ENCODE results near the gene ARMH1.
A peak's percentile ranks its signal among the peaks of the same experiment; 100 is the strongest.

Gene ARMH1

GRCh38 chr1:44672254-44672955 is 2.1 kb upstream of the ARMH1 start:
- no peak for DNase-seq

- no peak for DNase-seq
Observed at GRCh38 chr1:44672961-44673674, 1.4 kb upstream of the ARMH1 start.

GRCh38 chr1:44673675-44674112 is 820 bp upstream of the ARMH1 start:
- no peak for DNase-seq

- DNase-seq: no peak
Observed at GRCh38 chr1:44675186-44675585, 672 bp downstream of the ARMH1 start.

GRCh38 chr1:44676484-44677200 is 2.1 kb downstream of the ARMH1 start:
- DNase-seq: no peak

- peak; percentile 13 for DNase-seq
Observed at GRCh38 chr1:44677201-44677766, 2.8 kb downstream of the ARMH1 start.

- no peak for DNase-seq
Observed at GRCh38 chr1:44678120-44678519, 3.6 kb downstream of the ARMH1 start.

GRCh38 chr1:44678626-44679025 is 4.1 kb downstream of the ARMH1 start:
- no peak for DNase-seq

- DNase-seq: no peak
Observed at GRCh38 chr1:44679468-44679867, 5.0 kb downstream of the ARMH1 start.

GRCh38 chr1:44681905-44682882 is 7.7 kb downstream of the ARMH1 start:
- DNase-seq: no peak

GRCh38 chr1:44682883-44683265 is 8.4 kb downstream of the ARMH1 start:
- DNase-seq: no peak

GRCh38 chr1:44684525-44684924 is 10.0 kb downstream of the ARMH1 start:
- DNase-seq: no peak

- DNase-seq: no peak
Observed at GRCh38 chr1:44685218-44685617, 10.7 kb downstream of the ARMH1 start.

GRCh38 chr1:44685881-44686280 is 11.4 kb downstream of the ARMH1 start:
- DNase-seq: no peak

GRCh38 chr1:44688760-44689446 is 14.4 kb downstream of the ARMH1 start:
- DNase-seq: no peak

GRCh38 chr1:44689447-44689765 is 14.9 kb downstream of the ARMH1 start:
- DNase-seq: no peak

- DNase-seq: no peak
Observed at GRCh38 chr1:44693159-44693558, 18.6 kb downstream of the ARMH1 start.

- DNase-seq: no peak
Observed at GRCh38 chr1:44693900-44694299, 19.4 kb downstream of the ARMH1 start.

GRCh38 chr1:44694863-44695478 is 20.5 kb downstream of the ARMH1 start:
- no peak for DNase-seq

- DNase-seq: no peak
Observed at GRCh38 chr1:44695671-44696070, 21.2 kb downstream of the ARMH1 start.

GRCh38 chr1:44696101-44696500 is 21.6 kb downstream of the ARMH1 start:
- DNase-seq: no peak

All from midbrain (tissue), 1 donor.